Measurements from ENCODE around the gene PDCD1LG2.
"Not testable (repeated sequence)": the region's sequence is repeated elsewhere in the genome, so short reads cannot be mapped to it uniquely, and the experiment has no call there.

Gene PDCD1LG2

GRCh38 chr9:5494765-5495164, 15.6 kb upstream of the PDCD1LG2 start:
- not testable (repeated sequence) for DNase-seq

GRCh38 chr9:5499157-5499556, 11.2 kb upstream of the PDCD1LG2 start:
- no peak for DNase-seq

- no peak for DNase-seq
Observed at GRCh38 chr9:5499889-5500398, 10.4 kb upstream of the PDCD1LG2 start.

- DNase-seq = no peak
Observed at GRCh38 chr9:5500441-5501235, 9.7 kb upstream of the PDCD1LG2 start.

- no peak for DNase-seq
Observed at GRCh38 chr9:5502553-5502952, 7.8 kb upstream of the PDCD1LG2 start.

- DNase-seq = no peak
Observed at GRCh38 chr9:5509573-5509972, 758 bp upstream of the PDCD1LG2 start.

GRCh38 chr9:5510989-5511388, 658 bp downstream of the PDCD1LG2 start:
- DNase-seq = no peak

- no peak for DNase-seq
Observed at GRCh38 chr9:5511476-5511875, 1.1 kb downstream of the PDCD1LG2 start.

GRCh38 chr9:5511935-5512580, 1.7 kb downstream of the PDCD1LG2 start:
- no peak for DNase-seq

- DNase-seq = no peak
Observed at GRCh38 chr9:5512658-5513452, 2.5 kb downstream of the PDCD1LG2 start.

GRCh38 chr9:5513966-5514616, 3.8 kb downstream of the PDCD1LG2 start:
- DNase-seq = no peak

- DNase-seq = no peak
Observed at GRCh38 chr9:5514617-5515260, 4.4 kb downstream of the PDCD1LG2 start.

- DNase-seq = no peak
Observed at GRCh38 chr9:5515261-5515650, 4.9 kb downstream of the PDCD1LG2 start.

GRCh38 chr9:5516453-5517220, 6.3 kb downstream of the PDCD1LG2 start:
- DNase-seq = no peak

- DNase-seq = no peak
Observed at GRCh38 chr9:5518171-5518936, 8.0 kb downstream of the PDCD1LG2 start.

GRCh38 chr9:5518937-5519319, 8.6 kb downstream of the PDCD1LG2 start:
- peak; percentile 57 for DNase-seq

GRCh38 chr9:5524090-5524489, 13.8 kb downstream of the PDCD1LG2 start:
- DNase-seq = no peak

- DNase-seq = no peak
Observed at GRCh38 chr9:5529683-5530221, 19.4 kb downstream of the PDCD1LG2 start.

- no peak for DNase-seq
Observed at GRCh38 chr9:5531101-5531882, 21.0 kb downstream of the PDCD1LG2 start.

- DNase-seq = no peak
Observed at GRCh38 chr9:5532306-5532705, 22.0 kb downstream of the PDCD1LG2 start.

Data from activated CD4-positive, alpha-beta T cell treated with anti-CD3 and anti-CD28 coated beads for 48 hours (primary cell).